ENCODE results near the gene DCXR.

DNA sequence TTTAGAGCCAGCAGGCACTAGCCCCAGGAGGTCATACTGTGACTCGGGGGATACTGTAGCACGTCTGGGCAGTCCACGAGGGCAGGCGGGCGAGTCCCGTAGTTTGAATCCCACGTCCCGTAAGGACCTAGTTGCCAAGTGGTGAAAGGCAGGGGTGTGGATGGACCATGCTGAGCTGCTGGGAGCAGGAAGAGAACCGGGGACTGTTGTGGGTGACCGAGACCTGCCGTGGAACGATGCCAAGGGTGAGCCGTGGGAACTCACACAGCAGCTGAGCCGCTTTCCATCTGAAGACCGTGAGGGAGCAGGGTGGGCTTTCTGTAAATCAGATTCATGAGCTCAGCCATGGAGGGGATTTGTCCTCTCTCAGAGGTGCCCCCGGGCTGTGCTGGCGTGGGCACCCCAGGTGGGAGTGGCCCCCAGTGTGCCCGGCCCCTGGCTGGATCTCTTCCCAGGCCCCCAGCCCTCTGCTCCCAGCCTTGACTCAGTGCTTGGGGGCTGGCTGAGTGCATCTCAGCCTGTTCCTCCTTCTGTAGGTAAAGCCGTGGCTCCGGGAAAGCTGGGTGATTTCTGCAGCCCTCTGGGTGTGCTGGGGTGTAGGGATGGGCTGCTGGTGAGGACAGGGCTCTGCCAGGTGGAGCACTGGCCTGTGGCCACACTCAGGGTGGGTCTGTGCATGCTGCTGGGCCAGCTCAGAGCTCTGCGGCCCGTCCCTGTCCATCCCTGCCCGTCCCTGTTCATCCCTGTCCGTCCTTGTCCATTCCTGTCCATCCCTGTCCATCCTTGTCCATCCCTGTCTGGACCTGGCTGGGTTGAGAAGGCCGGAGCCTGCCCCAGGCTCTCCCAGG, 46.4 kb downstream of the DCXR start:
- TF ChIP-seq POLR2A (IDR thresholded peaks at IDR 0.05; ENCODE audit: low read length) (no peak), GATA1 (IDR thresholded peaks at IDR 0.05; ENCODE audit: low read depth, low read length) (no peak)
